GM12873 (cell line): Measurements from ENCODE around the gene NUP160.

Source experiments
- TF ChIP-seq, protein P1 (sequence below): IDR thresholded peaks from 2 replicates; pipeline ENCODE4 v1.5.1; 2012; ENCODE audit warnings: low read depth, mild to moderate bottlenecking, moderate library complexity, low read length, control low read depth; ENCODE audit not compliant: insufficient read depth; ENCODE audit errors: missing control alignments

NUP160 gene

DNA sequence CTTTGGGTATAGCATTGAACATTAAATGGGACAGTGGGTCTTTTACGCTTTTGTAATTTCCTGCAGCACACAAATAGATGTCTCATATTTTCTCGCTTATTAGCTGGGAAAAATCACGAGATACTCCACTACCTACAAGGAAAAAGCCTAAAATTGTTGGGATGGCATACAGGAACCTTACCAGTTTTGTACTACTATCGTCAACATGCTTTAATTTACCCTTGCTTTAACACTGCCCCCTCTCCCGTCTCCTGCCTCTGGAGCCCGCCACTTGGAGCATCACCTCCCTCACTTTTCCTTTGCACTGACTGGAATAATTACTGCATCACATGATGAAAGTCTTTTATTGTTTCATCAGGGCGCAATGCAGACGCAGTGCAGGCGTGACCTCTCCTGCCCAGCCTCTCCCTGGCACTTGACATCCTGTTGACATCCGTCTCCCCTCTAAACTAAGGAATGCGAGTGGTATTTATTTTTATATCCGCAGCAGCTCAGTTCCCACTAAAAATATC is 80.0 kb downstream of the NUP160 start:
- TF ChIP-seq, protein P1, sequence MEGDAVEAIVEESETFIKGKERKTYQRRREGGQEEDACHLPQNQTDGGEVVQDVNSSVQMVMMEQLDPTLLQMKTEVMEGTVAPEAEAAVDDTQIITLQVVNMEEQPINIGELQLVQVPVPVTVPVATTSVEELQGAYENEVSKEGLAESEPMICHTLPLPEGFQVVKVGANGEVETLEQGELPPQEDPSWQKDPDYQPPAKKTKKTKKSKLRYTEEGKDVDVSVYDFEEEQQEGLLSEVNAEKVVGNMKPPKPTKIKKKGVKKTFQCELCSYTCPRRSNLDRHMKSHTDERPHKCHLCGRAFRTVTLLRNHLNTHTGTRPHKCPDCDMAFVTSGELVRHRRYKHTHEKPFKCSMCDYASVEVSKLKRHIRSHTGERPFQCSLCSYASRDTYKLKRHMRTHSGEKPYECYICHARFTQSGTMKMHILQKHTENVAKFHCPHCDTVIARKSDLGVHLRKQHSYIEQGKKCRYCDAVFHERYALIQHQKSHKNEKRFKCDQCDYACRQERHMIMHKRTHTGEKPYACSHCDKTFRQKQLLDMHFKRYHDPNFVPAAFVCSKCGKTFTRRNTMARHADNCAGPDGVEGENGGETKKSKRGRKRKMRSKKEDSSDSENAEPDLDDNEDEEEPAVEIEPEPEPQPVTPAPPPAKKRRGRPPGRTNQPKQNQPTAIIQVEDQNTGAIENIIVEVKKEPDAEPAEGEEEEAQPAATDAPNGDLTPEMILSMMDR: no peak

- TF ChIP-seq, protein P1: no peak
Observed at GRCh38 chr11:47766509-47767227, 81.5 kb downstream of the NUP160 start.

- TF ChIP-seq, protein P1: no peak
Observed at GRCh38 chr11:47765086-47765485, 83.1 kb downstream of the NUP160 start.

DNA sequence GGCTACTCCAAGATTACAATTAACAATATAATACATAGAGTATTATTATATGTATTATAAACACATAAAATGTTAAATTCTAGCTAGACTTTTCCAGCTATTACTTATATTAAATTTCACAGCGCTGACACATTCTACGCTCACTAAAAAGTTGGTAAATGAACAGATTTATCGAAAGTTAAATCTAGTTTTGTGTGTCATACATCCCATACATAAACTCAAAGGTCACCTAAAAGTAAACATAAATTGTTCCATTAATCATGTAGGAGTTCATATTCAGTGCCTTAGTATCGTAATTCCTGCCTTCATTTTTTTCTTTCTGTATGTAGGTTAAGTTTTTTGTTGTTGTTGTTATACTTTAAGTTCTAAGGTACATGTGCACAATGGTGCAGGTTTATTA is 91.9 kb downstream of the NUP160 start:
- TF ChIP-seq, protein P1: no peak

- TF ChIP-seq, protein P1: no peak
Observed at GRCh38 chr11:47750725-47751124, 97.4 kb downstream of the NUP160 start.

DNA sequence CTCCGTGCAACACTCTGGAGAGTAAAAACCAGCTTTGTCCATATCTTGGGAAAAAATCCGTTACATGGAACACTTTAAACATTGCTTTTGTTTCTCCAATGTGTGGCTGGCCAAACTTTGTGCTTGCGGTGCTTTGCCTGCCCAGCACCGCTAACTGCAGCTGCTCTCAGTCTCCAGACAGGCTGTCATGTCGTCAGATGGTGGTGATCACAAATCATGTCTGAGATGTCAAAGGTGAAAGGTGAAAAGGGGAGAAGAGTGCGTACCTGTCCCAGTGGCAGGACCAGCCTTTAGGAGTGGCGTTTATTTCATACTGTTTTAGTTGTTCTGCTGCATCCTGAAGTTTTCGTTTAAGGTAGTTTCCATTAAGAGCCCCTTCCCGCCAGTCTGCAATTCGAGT is 115.9 kb downstream of the NUP160 start:
- TF ChIP-seq, protein P1: no peak

DNA sequence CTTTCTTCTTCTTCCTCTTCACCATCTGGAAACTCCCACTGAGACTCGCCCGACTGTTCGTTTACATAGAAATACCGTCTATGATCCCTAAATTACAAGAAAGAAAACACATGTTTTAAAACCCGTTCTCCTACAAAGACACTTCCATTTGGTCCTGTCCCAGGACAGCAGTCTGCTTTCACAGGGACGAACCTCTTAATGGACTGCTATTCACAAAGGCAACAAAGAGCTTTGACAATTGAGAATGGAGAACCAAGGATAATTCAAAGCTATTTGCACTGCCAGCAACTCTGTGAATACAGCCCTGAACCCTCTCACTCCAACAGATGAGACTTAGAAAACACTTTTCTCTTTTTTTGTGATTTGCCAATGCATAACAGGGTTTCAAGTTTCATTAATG is 116.7 kb downstream of the NUP160 start:
- TF ChIP-seq, protein P1: no peak
